HG03439 (cell line): ENCODE data around the gene OAF.

ENCODE experiments used
- ATAC-seq: cut with Tn5 transposase; IDR thresholded peaks from one replicate; pipeline ENCODE4 v1.9.1; 2021; ENCODE audit warnings: mild to moderate bottlenecking, moderate library complexity; ENCODE audit not compliant: unreplicated experiment

OAF gene

GRCh38 chr11:120200677-120201076, 10.2 kb upstream of the OAF start:
- ATAC-seq, result no peak

GRCh38 chr11:120201653-120202052, 9.2 kb upstream of the OAF start:
- ATAC-seq, result no peak

- ATAC-seq, result no peak
Observed at GRCh38 chr11:120203626-120204025, 7.2 kb upstream of the OAF start.

- no peak for ATAC-seq
Observed at GRCh38 chr11:120205596-120206161, 5.2 kb upstream of the OAF start.

- ATAC-seq, result no peak
Observed at GRCh38 chr11:120207512-120207911, 3.3 kb upstream of the OAF start.

- ATAC-seq, result no peak
Observed at GRCh38 chr11:120208001-120208441, 2.8 kb upstream of the OAF start.

- no peak for ATAC-seq
Observed at GRCh38 chr11:120208777-120209176, 2.1 kb upstream of the OAF start.

- no peak for ATAC-seq
Observed at GRCh38 chr11:120209746-120210625, 846 bp upstream of the OAF start.

- ATAC-seq, result peak; percentile 20
Observed at GRCh38 chr11:120211522-120212258, 858 bp downstream of the OAF start.

GRCh38 chr11:120212259-120212878, 1.5 kb downstream of the OAF start:
- no peak for ATAC-seq

GRCh38 chr11:120212926-120213325, 2.1 kb downstream of the OAF start:
- ATAC-seq, result no peak

- ATAC-seq, result no peak
Observed at GRCh38 chr11:120214581-120214980, 3.7 kb downstream of the OAF start.

- ATAC-seq, result no peak
Observed at GRCh38 chr11:120215634-120216033, 4.8 kb downstream of the OAF start.

GRCh38 chr11:120216426-120217102, 5.7 kb downstream of the OAF start:
- no peak for ATAC-seq

- no peak for ATAC-seq
Observed at GRCh38 chr11:120217526-120217925, 6.7 kb downstream of the OAF start.

- ATAC-seq, result no peak
Observed at GRCh38 chr11:120217941-120218694, 7.3 kb downstream of the OAF start.

- no peak for ATAC-seq
Observed at GRCh38 chr11:120218695-120219033, 7.8 kb downstream of the OAF start.

- ATAC-seq, result no peak
Observed at GRCh38 chr11:120219232-120219937, 8.6 kb downstream of the OAF start.

GRCh38 chr11:120219938-120220746, 9.3 kb downstream of the OAF start:
- no peak for ATAC-seq
